ENCODE results near the gene LGMN.

Gene LGMN

DNA sequence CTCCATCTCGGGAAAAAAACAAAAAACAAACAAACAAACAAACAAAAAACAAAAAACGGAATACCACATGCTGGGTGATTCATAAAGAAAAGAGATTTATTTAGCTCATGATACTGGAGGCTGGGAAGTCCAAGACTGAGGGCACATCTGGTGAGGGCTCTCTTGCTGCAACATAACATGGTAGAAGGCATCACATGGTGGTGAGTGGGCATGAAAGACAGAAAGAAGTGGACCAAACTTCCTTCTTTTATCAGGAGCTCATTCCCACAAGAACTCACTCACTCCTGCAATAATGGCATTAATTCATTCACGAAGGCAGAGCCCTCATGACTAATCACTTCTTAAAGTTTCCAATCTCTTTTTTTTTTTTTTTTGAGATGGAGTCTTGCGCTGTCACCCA is 8.0 kb upstream of the LGMN start:
- no peaks in the 10 kb centered on the region for H3K36me3 ChIP-seq (ENCODE audit: control insufficient read depth, low read length)
- no peaks in the 10 kb centered on the region for H3K79me2 ChIP-seq (ENCODE audit: control insufficient read depth, low read length)
- no peaks in the 10 kb centered on the region for H4K20me1 ChIP-seq (ENCODE audit: control insufficient read depth, insufficient read depth, low read depth, low read length)
- no peak overlapping the region for H3K27ac ChIP-seq (ENCODE audit: low read depth, low read length)
- no peaks in the 10 kb centered on the region for H3K9me2 ChIP-seq (replicated peaks; ENCODE audit: control insufficient read depth, low read length)
- H3K4me1 ChIP-seq (ENCODE audit: control insufficient read depth, low read length) = peaks cover 22% of the 10 kb centered on the region
- H3K4me3 ChIP-seq (ENCODE audit: low read length) = no peak overlapping the region
- H3K27me3 ChIP-seq (ENCODE audit: control insufficient read depth, low read length) = no peaks in the 10 kb centered on the region
- H3K4me2 ChIP-seq (ENCODE audit: low read length) = no peak overlapping the region
- no peaks in the 10 kb centered on the region for H3F3A ChIP-seq (ENCODE audit: control insufficient read depth, insufficient read depth)
- H3K9me3 ChIP-seq (ENCODE audit: control insufficient read depth, insufficient read depth, low read length) = no peaks in the 10 kb centered on the region; the same call in 1 of the 2 replicates
- TF ChIP-seq, protein P1, sequence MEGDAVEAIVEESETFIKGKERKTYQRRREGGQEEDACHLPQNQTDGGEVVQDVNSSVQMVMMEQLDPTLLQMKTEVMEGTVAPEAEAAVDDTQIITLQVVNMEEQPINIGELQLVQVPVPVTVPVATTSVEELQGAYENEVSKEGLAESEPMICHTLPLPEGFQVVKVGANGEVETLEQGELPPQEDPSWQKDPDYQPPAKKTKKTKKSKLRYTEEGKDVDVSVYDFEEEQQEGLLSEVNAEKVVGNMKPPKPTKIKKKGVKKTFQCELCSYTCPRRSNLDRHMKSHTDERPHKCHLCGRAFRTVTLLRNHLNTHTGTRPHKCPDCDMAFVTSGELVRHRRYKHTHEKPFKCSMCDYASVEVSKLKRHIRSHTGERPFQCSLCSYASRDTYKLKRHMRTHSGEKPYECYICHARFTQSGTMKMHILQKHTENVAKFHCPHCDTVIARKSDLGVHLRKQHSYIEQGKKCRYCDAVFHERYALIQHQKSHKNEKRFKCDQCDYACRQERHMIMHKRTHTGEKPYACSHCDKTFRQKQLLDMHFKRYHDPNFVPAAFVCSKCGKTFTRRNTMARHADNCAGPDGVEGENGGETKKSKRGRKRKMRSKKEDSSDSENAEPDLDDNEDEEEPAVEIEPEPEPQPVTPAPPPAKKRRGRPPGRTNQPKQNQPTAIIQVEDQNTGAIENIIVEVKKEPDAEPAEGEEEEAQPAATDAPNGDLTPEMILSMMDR (IDR thresholded peaks at IDR 0.05; ENCODE audit: low read depth, low read length, poor library complexity, severe bottlenecking) = no peak
- TF ChIP-seq EZH2phosphoT487 (IDR thresholded peaks at IDR 0.05; ENCODE audit: borderline replicate concordance, low read length) = no peak

DNA sequence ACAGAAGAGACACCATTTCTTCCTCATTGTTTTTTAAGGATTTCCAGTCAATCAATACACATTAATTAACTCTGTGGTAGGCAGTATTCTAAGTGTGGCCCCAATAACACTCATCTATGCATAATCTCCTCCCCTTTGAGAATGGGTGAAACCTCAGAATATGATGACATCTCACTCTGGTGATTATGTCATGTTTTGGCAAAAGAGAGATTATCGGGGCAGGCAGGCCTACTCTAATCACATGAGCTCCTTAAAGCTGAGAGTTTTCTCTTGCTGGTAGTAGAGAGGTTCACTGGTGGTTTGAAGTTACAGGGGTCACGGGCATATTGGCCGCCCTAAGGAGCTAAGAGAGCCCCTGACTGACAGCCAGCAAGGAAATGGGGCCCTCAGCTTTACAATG is 7.1 kb upstream of the LGMN start:
- Histone ChIP-seq H3K27ac (ENCODE audit: low read depth, low read length) (no peak overlapping the region), H3K4me1 (ENCODE audit: control insufficient read depth, low read length) (peaks cover 26% of the 10 kb centered on the region), H3K4me2 (ENCODE audit: low read length) (no peak overlapping the region)

GRCh38 chr14:92754966-92755365 is 6.5 kb upstream of the LGMN start:
- Histone ChIP-seq H3K27me3 (ENCODE audit: control insufficient read depth, low read length) (no peaks in the 10 kb centered on the region), H3K4me1 (ENCODE audit: control insufficient read depth, low read length) (peaks cover 26% of the 10 kb centered on the region), H3K9me2 (replicated peaks; ENCODE audit: control insufficient read depth, low read length) (no peaks in the 10 kb centered on the region), H3K36me3 (ENCODE audit: control insufficient read depth, low read length) (no peaks in the 10 kb centered on the region), H4K20me1 (ENCODE audit: control insufficient read depth, insufficient read depth, low read depth, low read length) (no peaks in the 10 kb centered on the region), H3K4me2 (ENCODE audit: low read length) (no peak overlapping the region), H3K79me2 (ENCODE audit: control insufficient read depth, low read length) (no peaks in the 10 kb centered on the region), H3K9me3 (ENCODE audit: control insufficient read depth, insufficient read depth, low read length) (no peaks in the 10 kb centered on the region; the same call in 1 of the 2 replicates), H3K4me3 (ENCODE audit: low read length) (no peak overlapping the region), H3F3A (ENCODE audit: control insufficient read depth, insufficient read depth) (no peaks in the 10 kb centered on the region), H3K27ac (ENCODE audit: low read depth, low read length) (no peak overlapping the region)
- no peak for TF ChIP-seq EZH2phosphoT487 (IDR thresholded peaks at IDR 0.05; ENCODE audit: borderline replicate concordance, low read length)
- TF ChIP-seq, protein P1 (IDR thresholded peaks at IDR 0.05; ENCODE audit: low read depth, low read length, poor library complexity, severe bottlenecking) = no peak

More for the DNA sequence above, 7.1 kb upstream of the LGMN start:
- Histone ChIP-seq H3K79me2 (ENCODE audit: control insufficient read depth, low read length) (no peaks in the 10 kb centered on the region), H3K27me3 (ENCODE audit: control insufficient read depth, low read length) (no peaks in the 10 kb centered on the region), H3K9me2 (replicated peaks; ENCODE audit: control insufficient read depth, low read length) (no peaks in the 10 kb centered on the region), H4K20me1 (ENCODE audit: control insufficient read depth, insufficient read depth, low read depth, low read length) (no peaks in the 10 kb centered on the region), H3K36me3 (ENCODE audit: control insufficient read depth, low read length) (no peaks in the 10 kb centered on the region), H3K9me3 (ENCODE audit: control insufficient read depth, insufficient read depth, low read length) (no peaks in the 10 kb centered on the region; the same call in 1 of the 2 replicates), H3F3A (ENCODE audit: control insufficient read depth, insufficient read depth) (no peaks in the 10 kb centered on the region), H3K4me3 (ENCODE audit: low read length) (no peak overlapping the region)
- TF ChIP-seq, protein P1 (IDR thresholded peaks at IDR 0.05; ENCODE audit: low read depth, low read length, poor library complexity, severe bottlenecking) = no peak
- TF ChIP-seq EZH2phosphoT487 (IDR thresholded peaks at IDR 0.05; ENCODE audit: borderline replicate concordance, low read length) = no peak
